Activated T-helper 1 cell treated with anti-CD3 and anti-CD28 coated beads, Interleukin-12 subunit alpha, Interleukin-12 subunit beta, Interleukin-2, Interleukin-4 antibody, amounts not matched to agents 30 ng/mL and 10 ng/mL and 1 ng/mL, durations not matched to agents 14 hours and 24 hours and 36 hours (primary cell): ENCODE data around the gene ATRNL1. TPM values are rescaled to one million over a fixed set of nuclear protein-coding genes. Genes with fewer than 3 reads are reported as not detected.

Experiments
- DNase-seq: peaks from one replicate; pipeline ENCODE4 v3.0.0; 2021; ENCODE audit warnings: low spot score
- H3K27ac Mint-ChIP-seq: one replicate; pipeline ENCODE4 v1.8.0; 2021; ENCODE audit warnings: mild to moderate bottlenecking, mixed read lengths
- H3K27me3 Mint-ChIP-seq: one replicate; pipeline ENCODE4 v1.8.0; 2022; ENCODE audit warnings: mild to moderate bottlenecking, moderate library complexity, mixed read lengths; ENCODE audit not compliant: insufficient read depth
- H3K36me3 Mint-ChIP-seq: one replicate; pipeline ENCODE4 v1.8.0; 2021; ENCODE audit warnings: low read depth, mixed read lengths
- H3K4me1 Mint-ChIP-seq: one replicate; pipeline ENCODE4 v1.8.0; 2021; ENCODE audit warnings: low read depth, mixed read lengths
- H3K4me3 Mint-ChIP-seq: one replicate; pipeline ENCODE4 v1.8.0; 2021; ENCODE audit warnings: mild to moderate bottlenecking, moderate library complexity, mixed read lengths
- H3K9me3 Mint-ChIP-seq: one replicate; pipeline ENCODE4 v1.8.0; 2021; ENCODE audit warnings: mixed read lengths
- intact Hi-C: fragments of 100-400 bp; cut with micrococcal nuclease; formaldehyde crosslinking; loops from one replicate; pipeline ENCODE4 v1.15.1; 2024
- total RNA-seq: library from RNA; stranded (reverse); gene quantifications from 2 replicates; pipeline ENCODE4 v1.2.3, GENCODE V29; 2022

Gene ATRNL1
- total RNA-seq, 1 donor from 2014 or later: not detected

DNA sequence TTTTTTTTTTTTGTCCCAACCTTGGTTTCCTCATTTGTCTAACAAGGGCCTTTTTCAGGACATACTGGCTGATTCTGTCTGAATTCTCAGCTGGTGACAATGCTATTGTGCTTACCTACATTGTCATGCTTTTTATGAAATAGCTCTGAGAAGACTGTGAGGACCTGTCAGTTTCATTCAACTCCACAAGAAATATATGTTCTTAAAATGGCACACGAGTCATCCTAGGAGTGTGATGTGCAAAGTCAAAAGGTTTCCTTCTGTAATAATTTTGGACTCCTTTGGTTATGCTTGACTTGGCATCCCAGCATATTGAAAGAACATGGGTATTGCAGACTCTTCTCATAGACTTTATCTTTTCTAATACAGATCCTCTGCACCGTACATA, 863.8 kb downstream of the ATRNL1 start:
- no peak for DNase-seq
- no peak overlapping the region for H3K4me3 Mint-ChIP-seq
- intact Hi-C loops: no loop called here
- H3K9me3 Mint-ChIP-seq: no peaks in the 10 kb centered on the region
- H3K27me3 Mint-ChIP-seq: no peaks in the 10 kb centered on the region
- no peaks in the 10 kb centered on the region for H3K36me3 Mint-ChIP-seq
- no peaks in the 10 kb centered on the region for H3K4me1 Mint-ChIP-seq
- no peak overlapping the region for H3K27ac Mint-ChIP-seq

- intact Hi-C loops: no loop called here
- H3K36me3 Mint-ChIP-seq: no peaks in the 10 kb centered on the region
- no peak overlapping the region for H3K27ac Mint-ChIP-seq
- H3K4me1 Mint-ChIP-seq: no peaks in the 10 kb centered on the region
- H3K4me3 Mint-ChIP-seq: no peak overlapping the region
- DNase-seq: no peak
- no peaks in the 10 kb centered on the region for H3K27me3 Mint-ChIP-seq
- no peaks in the 10 kb centered on the region for H3K9me3 Mint-ChIP-seq
These were observed 864.7 kb downstream of the ATRNL1 start for GRCh38 chr10:115957786-115958442.

DNA sequence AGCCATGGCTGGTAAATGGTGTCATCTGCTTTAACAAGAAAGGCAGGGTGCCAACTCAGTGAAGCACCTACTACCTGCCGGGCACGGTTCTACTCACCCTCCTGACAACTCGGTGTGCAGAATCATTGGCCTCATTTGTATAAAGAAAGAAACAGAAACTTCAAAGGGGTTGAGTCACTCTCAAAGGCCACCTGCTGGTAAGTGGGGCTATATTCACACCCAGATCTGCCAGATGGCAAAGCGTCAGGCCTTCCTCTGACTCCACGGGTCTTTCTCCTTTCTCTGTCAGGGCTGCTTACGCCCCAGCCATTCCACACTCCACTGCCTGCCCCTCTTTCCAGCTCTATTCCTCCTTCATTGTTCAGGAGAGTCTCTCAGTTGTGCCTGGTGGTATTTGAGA, 870.7 kb downstream of the ATRNL1 start:
- Mint-ChIP-seq H3K4me3 (no peak overlapping the region), H3K27ac (no peak overlapping the region), H3K4me1 (no peaks in the 10 kb centered on the region), H3K9me3 (no peaks in the 10 kb centered on the region), H3K27me3 (no peaks in the 10 kb centered on the region), H3K36me3 (no peaks in the 10 kb centered on the region)
- DNase-seq: no peak
- intact Hi-C loops: no loop called here

GRCh38 chr10:115964827-115965226, 871.7 kb downstream of the ATRNL1 start:
- Mint-ChIP-seq H3K4me3 (no peak overlapping the region), H3K27me3 (no peaks in the 10 kb centered on the region), H3K27ac (no peak overlapping the region), H3K36me3 (no peaks in the 10 kb centered on the region), H3K9me3 (no peaks in the 10 kb centered on the region), H3K4me1 (no peaks in the 10 kb centered on the region)
- intact Hi-C loops: no loop called here
- DNase-seq: no peak

GRCh38 chr10:115965376-115965775, 872.2 kb downstream of the ATRNL1 start:
- Mint-ChIP-seq H3K9me3 (no peaks in the 10 kb centered on the region), H3K27me3 (no peaks in the 10 kb centered on the region), H3K36me3 (no peaks in the 10 kb centered on the region), H3K27ac (no peak overlapping the region), H3K4me1 (no peaks in the 10 kb centered on the region), H3K4me3 (no peak overlapping the region)
- intact Hi-C loops: no loop called here
- no peak for DNase-seq

- H3K36me3 Mint-ChIP-seq: no peaks in the 10 kb centered on the region
- intact Hi-C loops: no loop called here
- H3K27ac Mint-ChIP-seq: no peak overlapping the region
These were observed 875.1 kb downstream of the ATRNL1 start for GRCh38 chr10:115968236-115968635.

DNA sequence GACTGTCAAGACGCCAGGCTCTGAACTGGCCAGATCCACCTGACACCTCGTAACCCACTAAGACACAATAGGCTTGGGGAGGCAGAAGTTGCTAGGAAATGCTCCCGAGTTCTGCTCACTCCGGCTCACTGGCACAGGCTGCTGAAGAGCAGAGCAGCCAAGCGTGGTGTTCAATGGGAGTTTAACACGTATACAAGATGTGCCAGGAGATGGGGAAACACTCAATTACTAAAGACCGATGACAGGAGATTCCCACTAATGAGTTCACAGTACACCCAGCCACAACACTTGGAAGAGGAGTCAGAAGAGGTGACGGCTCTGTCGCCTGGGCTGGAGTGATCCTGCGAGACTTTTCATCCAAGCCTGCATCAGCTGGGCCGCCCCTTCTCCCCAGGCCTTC, 876.4 kb downstream of the ATRNL1 start:
- Mint-ChIP-seq H3K9me3 (peaks cover 7% of the 10 kb centered on the region), H3K4me1 (no peaks in the 10 kb centered on the region), H3K36me3 (no peaks in the 10 kb centered on the region), H3K27me3 (peaks cover 5% of the 10 kb centered on the region), H3K27ac (no peak overlapping the region), H3K4me3 (no peak overlapping the region)
- intact Hi-C loops: no loop called here
- DNase-seq: no peak

More at GRCh38 chr10:115968236-115968635, 875.1 kb downstream of the ATRNL1 start:
- no peaks in the 10 kb centered on the region for H3K4me1 Mint-ChIP-seq
- peaks cover 7% of the 10 kb centered on the region for H3K9me3 Mint-ChIP-seq
- H3K4me3 Mint-ChIP-seq: no peak overlapping the region
- H3K27me3 Mint-ChIP-seq: peaks cover 5% of the 10 kb centered on the region
- DNase-seq: no peak

GRCh38 chr10:115971921-115972320, 878.8 kb downstream of the ATRNL1 start:
- no peak overlapping the region for H3K4me3 Mint-ChIP-seq
- peaks cover 5% of the 10 kb centered on the region for H3K27me3 Mint-ChIP-seq
- no peaks in the 10 kb centered on the region for H3K36me3 Mint-ChIP-seq
- peaks cover 7% of the 10 kb centered on the region for H3K9me3 Mint-ChIP-seq
- intact Hi-C loops: no loop called here
- no peaks in the 10 kb centered on the region for H3K4me1 Mint-ChIP-seq
- no peak overlapping the region for H3K27ac Mint-ChIP-seq
- no peak for DNase-seq

- Mint-ChIP-seq H3K9me3 (peaks cover 7% of the 10 kb centered on the region), H3K4me1 (no peaks in the 10 kb centered on the region), H3K4me3 (no peak overlapping the region), H3K27ac (no peak overlapping the region), H3K27me3 (peaks cover 5% of the 10 kb centered on the region), H3K36me3 (no peaks in the 10 kb centered on the region)
- intact Hi-C loops: no loop called here
- no peak for DNase-seq
These were observed 879.3 kb downstream of the ATRNL1 start for GRCh38 chr10:115972426-115972825.

DNA sequence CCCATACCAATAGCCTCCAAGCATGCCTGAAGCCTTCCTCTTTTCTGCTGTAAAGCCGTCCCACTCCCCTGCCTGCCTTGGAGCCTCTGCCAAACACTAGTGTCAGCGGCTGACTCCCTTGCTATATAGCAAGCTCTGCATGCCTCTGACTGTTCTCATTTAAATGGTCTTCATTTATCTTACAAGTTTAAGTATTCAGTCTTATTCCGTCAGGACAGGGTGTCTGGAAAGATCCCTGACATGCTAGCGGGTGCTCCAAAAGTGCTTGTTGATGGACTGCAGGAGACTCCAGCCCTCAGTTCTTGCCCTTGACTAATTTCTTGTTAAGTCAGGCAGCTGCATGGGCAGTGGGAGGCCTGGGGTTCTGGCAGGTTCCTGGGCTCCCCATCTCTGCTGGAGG, 881.2 kb downstream of the ATRNL1 start:
- peaks cover 7% of the 10 kb centered on the region for H3K9me3 Mint-ChIP-seq
- H3K27me3 Mint-ChIP-seq: peaks cover 5% of the 10 kb centered on the region
- no peak for DNase-seq
- intact Hi-C loops: no loop called here
- H3K4me1 Mint-ChIP-seq: no peaks in the 10 kb centered on the region
- no peak overlapping the region for H3K27ac Mint-ChIP-seq
- no peak overlapping the region for H3K4me3 Mint-ChIP-seq
- no peaks in the 10 kb centered on the region for H3K36me3 Mint-ChIP-seq

GRCh38 chr10:115974816-115975430, 881.8 kb downstream of the ATRNL1 start:
- Mint-ChIP-seq H3K9me3 (peaks cover 7% of the 10 kb centered on the region), H3K4me3 (no peak overlapping the region), H3K27ac (no peak overlapping the region), H3K36me3 (no peaks in the 10 kb centered on the region), H3K27me3 (peaks cover 5% of the 10 kb centered on the region), H3K4me1 (no peaks in the 10 kb centered on the region)
- DNase-seq: no peak
- intact Hi-C loops: no loop called here

DNA sequence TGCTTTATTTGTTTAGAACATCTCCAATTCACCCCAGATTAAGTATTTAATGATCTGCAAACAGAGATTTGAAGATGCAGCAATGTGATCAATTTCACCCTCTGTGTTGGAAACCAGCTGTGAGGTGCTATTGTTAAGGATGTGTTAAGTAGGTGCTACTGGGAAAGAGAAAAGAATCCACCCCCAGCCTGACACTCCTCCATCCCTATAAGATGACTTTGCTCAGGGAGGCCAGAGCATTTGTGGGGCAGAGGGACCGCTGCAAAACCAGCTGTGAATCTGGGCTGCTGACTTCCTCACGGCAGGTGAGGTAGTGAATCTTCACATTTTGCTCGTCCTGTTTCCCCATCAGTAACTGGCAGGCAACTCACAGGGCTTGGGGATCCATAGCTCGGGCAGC, 882.3 kb downstream of the ATRNL1 start:
- no peak overlapping the region for H3K4me3 Mint-ChIP-seq
- intact Hi-C loops: no loop called here
- H3K36me3 Mint-ChIP-seq: no peaks in the 10 kb centered on the region
- DNase-seq: no peak
- H3K9me3 Mint-ChIP-seq: peaks cover 7% of the 10 kb centered on the region
- H3K27me3 Mint-ChIP-seq: peaks cover 5% of the 10 kb centered on the region
- H3K27ac Mint-ChIP-seq: no peak overlapping the region
- H3K4me1 Mint-ChIP-seq: no peaks in the 10 kb centered on the region

GRCh38 chr10:115976342-115976741, 883.2 kb downstream of the ATRNL1 start:
- peaks cover 3% of the 10 kb centered on the region for H3K9me3 Mint-ChIP-seq
- H3K27me3 Mint-ChIP-seq: peaks cover 5% of the 10 kb centered on the region
- no peaks in the 10 kb centered on the region for H3K36me3 Mint-ChIP-seq
- no peak for DNase-seq
- no peaks in the 10 kb centered on the region for H3K4me1 Mint-ChIP-seq
- no peak overlapping the region for H3K4me3 Mint-ChIP-seq
- no peak overlapping the region for H3K27ac Mint-ChIP-seq
- intact Hi-C loops: no loop called here

GRCh38 chr10:115977855-115978254, 884.7 kb downstream of the ATRNL1 start:
- H3K36me3 Mint-ChIP-seq: no peaks in the 10 kb centered on the region
- no peak overlapping the region for H3K4me3 Mint-ChIP-seq
- H3K27ac Mint-ChIP-seq: no peak overlapping the region
- intact Hi-C loops: no loop called here
- DNase-seq: no peak
- H3K27me3 Mint-ChIP-seq: no peaks in the 10 kb centered on the region
- H3K4me1 Mint-ChIP-seq: no peaks in the 10 kb centered on the region
- no peaks in the 10 kb centered on the region for H3K9me3 Mint-ChIP-seq
